Measurements from ENCODE around the gene UGT1A1.

Gene UGT1A1

DNA sequence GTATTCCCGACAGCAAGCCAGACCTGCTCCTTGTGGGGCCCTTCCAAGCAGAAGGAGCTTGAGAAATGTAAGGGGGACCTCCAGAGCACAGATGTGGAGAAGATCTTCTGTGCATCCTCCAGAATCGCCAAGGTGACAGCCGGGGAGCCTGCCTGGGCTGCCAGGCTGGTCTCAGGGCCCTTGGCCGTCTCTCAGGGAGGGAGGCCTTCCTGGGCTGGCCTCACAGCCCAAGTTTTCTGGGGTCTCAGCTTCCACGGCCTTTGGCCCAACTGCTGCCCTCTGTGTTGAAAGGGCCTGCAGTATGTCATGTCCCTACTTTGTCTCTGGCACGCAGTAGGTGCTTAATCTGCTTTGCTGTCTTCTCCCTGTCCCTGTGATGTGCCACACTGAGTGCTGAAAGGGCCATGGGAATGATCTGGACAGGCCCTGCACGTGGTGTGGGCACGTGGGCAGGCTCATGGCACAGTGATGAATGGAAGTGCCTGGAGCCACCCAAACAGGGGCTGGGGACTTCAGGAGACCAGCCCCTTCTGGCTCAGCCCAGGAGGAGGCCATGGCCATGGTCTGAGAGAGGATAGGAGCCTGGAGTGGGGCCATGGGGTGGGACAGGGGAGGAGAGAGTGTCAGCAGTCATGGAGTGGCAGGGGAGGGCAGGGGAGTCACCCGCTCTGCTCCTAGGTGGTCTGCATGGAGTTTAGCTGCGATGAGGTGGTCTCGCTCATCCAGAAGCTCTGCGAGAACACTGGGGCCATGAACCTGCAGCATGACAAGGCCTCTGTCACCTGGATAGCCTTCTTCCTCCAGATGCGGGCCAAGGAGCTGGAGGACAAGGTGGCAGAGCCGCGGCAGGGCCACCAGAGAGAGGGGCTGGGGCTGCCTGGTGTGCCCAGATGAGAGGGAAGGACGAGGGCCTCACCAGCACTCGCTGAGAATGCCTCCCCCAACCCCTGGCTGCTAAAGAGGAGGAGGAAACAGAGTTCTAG is 58.9 kb downstream of the UGT1A1 start:
- DNase-seq = no peak

DNA sequence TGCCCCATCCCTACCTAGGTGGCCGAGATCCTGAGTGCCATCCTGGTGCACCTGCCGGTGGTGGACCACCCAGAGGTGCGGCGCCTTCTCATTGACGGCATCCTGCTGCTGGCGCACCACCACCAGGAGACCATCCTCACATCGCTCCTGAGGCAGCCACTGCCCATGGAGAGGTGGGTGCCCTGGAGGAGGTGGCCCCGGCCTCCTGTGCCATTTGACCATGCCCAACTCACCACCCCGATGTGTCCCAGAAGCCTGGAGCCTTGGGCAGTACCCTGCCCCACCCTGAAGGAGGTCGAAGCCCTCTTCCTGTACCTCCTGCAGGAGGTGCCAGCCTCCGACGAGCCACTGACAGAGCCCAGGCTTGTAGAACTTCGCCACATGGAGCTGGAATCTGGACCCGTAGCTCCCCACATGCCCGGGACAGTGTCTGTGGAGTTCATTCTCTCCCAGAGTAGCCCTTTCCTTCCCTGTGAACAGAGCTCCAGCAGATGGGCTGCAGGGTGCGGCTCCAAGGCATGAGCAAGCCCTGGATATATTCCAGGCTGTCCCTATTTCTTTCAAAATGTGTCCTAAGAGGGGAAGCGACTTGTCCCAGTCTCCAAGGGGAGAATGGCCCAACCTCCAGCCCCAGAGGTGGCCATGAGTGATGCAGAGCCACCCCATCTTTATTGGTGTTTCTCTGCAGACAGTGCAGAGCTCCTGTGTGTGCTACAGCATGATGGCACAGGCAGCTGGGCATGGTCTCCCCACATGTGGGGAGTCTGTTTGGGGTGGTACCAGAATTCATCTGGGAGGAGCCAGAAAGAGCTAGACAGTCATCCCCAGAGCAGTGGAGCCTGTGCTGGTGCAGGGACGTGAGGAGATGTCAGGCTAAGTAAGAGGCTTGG is 60.1 kb downstream of the UGT1A1 start:
- no peak for DNase-seq

- no peak for DNase-seq
Observed at GRCh38 chr2:233820774-233821105, 60.7 kb downstream of the UGT1A1 start.

DNA sequence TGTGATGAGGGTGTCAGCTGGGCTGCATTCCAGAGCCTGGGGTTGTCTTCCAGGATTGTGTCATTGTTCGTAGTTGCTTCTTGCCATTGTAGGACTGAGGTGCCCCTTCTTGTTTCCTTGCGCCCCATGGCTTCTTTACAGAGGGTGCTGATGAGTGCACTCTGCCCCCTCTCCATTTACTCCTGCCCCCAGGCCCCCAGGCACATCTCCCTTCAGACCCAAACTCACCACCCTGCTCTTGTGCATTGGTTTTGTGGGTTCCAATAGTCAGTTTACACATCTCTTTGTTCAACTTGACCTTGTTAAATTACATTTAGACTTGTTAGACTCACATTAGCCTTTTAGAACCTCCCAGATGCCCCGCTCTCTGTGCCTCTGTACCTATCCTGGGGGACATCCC is 61.1 kb downstream of the UGT1A1 start:
- DNase-seq = no peak

DNA sequence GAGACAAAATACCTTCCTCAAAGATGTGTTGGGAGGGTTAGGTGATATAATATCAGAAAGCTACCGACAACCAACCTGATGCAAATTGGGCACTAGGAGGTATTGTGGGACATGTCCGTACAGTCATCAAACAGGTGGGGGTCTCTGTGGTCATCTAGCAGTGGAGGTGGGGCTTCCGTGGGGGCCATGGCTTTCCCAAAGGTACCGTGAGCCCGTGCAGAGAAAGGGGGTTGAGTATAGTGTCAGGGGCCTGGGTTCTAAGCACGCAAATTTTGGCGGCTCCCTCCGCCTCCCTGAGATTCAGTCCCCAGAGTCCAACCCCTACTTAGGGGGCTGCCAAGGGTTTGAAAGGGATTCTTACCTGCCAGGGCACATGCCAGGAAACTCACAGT is 61.6 kb downstream of the UGT1A1 start:
- no peak for DNase-seq

GRCh38 chr2:233822101-233822771 is 62.2 kb downstream of the UGT1A1 start:
- no peak for DNase-seq

Measured in effector CD8-positive, alpha-beta T cell (primary cell).